ENCODE measurements around the gene TRIM25.

The TRIM25 gene

GRCh38 chr17:56866496-56866895 is 47.4 kb downstream of the TRIM25 start:
- Histone ChIP-seq H3K9ac (ENCODE audit: low read length) (no peak overlapping the region), H2BK15ac (replicated peaks; ENCODE audit: low read depth) (no peak overlapping the region), H3K4me1 (ENCODE audit: control insufficient read depth, low read depth, low read length) (no peaks in the 10 kb centered on the region), H2BK120ac (ENCODE audit: low read depth, low read length) (no peak overlapping the region), H4K8ac (ENCODE audit: low read depth, low read length) (no peak overlapping the region), H3K27ac (ENCODE audit: low read depth, low read length) (no peak overlapping the region), H3K79me1 (ENCODE audit: low read length) (no peaks in the 10 kb centered on the region), H3K36me3 (ENCODE audit: control insufficient read depth, insufficient read depth, low read length) (no peaks in the 10 kb centered on the region), H3K56ac (ENCODE audit: low read length) (no peak overlapping the region), H3K4me2 (ENCODE audit: low read length) (no peak overlapping the region), H3K4ac (ENCODE audit: low read depth, low read length) (no peak overlapping the region), H3K18ac (ENCODE audit: low read length) (no peak overlapping the region), H4K5ac (ENCODE audit: low read length) (no peak overlapping the region), H3K4me3 (ENCODE audit: low read length) (no peak overlapping the region), H2BK5ac (ENCODE audit: low read length) (no peak overlapping the region), H3K27me3 (ENCODE audit: insufficient read depth, low read length, poor library complexity) (no peaks in the 10 kb centered on the region), H3K79me2 (ENCODE audit: control insufficient read depth, insufficient read depth, low read length) (no peaks in the 10 kb centered on the region), H3K23ac (ENCODE audit: low read length) (no peak overlapping the region), H2AK5ac (ENCODE audit: low read length) (no peak overlapping the region)
- no CpG with 5 or more reads among the region's 3 CpGs for WGBS (ENCODE audit: extremely low coverage, insufficient coverage, low lambda C conversion rate)
- DNase-seq, result no peak

GRCh38 chr17:56866076-56866475 is 47.8 kb downstream of the TRIM25 start:
- H3K4me2 ChIP-seq (ENCODE audit: low read length), result no peak overlapping the region
- no peak overlapping the region for H2AK5ac ChIP-seq (ENCODE audit: low read length)
- H3K56ac ChIP-seq (ENCODE audit: low read length), result no peak overlapping the region
- no peak overlapping the region for H3K4me3 ChIP-seq (ENCODE audit: low read length)
- H2BK5ac ChIP-seq (ENCODE audit: low read length), result no peak overlapping the region
- H3K4ac ChIP-seq (ENCODE audit: low read depth, low read length), result no peak overlapping the region
- H3K9ac ChIP-seq (ENCODE audit: low read length), result no peak overlapping the region
- H3K79me2 ChIP-seq (ENCODE audit: control insufficient read depth, insufficient read depth, low read length), result no peaks in the 10 kb centered on the region
- H3K27ac ChIP-seq (ENCODE audit: low read depth, low read length), result no peak overlapping the region
- no peak overlapping the region for H4K5ac ChIP-seq (ENCODE audit: low read length)
- DNase-seq, result no peak
- no peak overlapping the region for H3K18ac ChIP-seq (ENCODE audit: low read length)
- no peak overlapping the region for H4K8ac ChIP-seq (ENCODE audit: low read depth, low read length)
- no peaks in the 10 kb centered on the region for H3K36me3 ChIP-seq (ENCODE audit: control insufficient read depth, insufficient read depth, low read length)
- H3K79me1 ChIP-seq (ENCODE audit: low read length), result no peaks in the 10 kb centered on the region
- no peak overlapping the region for H3K23ac ChIP-seq (ENCODE audit: low read length)
- H2BK15ac ChIP-seq (replicated peaks; ENCODE audit: low read depth), result no peak overlapping the region
- WGBS (ENCODE audit: extremely low coverage, insufficient coverage, low lambda C conversion rate), result no CpG with 5 or more reads among the region's 5 CpGs
- H2BK120ac ChIP-seq (ENCODE audit: low read depth, low read length), result no peak overlapping the region
- H3K27me3 ChIP-seq (ENCODE audit: insufficient read depth, low read length, poor library complexity), result no peaks in the 10 kb centered on the region
- no peaks in the 10 kb centered on the region for H3K4me1 ChIP-seq (ENCODE audit: control insufficient read depth, low read depth, low read length)

GRCh38 chr17:56863974-56864373 is 49.9 kb downstream of the TRIM25 start:
- H3K56ac ChIP-seq (ENCODE audit: low read length), result no peak overlapping the region
- H2BK120ac ChIP-seq (ENCODE audit: low read depth, low read length), result no peak overlapping the region
- no peak overlapping the region for H3K4me3 ChIP-seq (ENCODE audit: low read length)
- no peak overlapping the region for H3K18ac ChIP-seq (ENCODE audit: low read length)
- no peak overlapping the region for H3K4me2 ChIP-seq (ENCODE audit: low read length)
- no peak overlapping the region for H2BK5ac ChIP-seq (ENCODE audit: low read length)
- no peaks in the 10 kb centered on the region for H3K27me3 ChIP-seq (ENCODE audit: insufficient read depth, low read length, poor library complexity)
- no peak overlapping the region for H4K8ac ChIP-seq (ENCODE audit: low read depth, low read length)
- DNase-seq, result no peak
- no peaks in the 10 kb centered on the region for H3K79me2 ChIP-seq (ENCODE audit: control insufficient read depth, insufficient read depth, low read length)
- H3K27ac ChIP-seq (ENCODE audit: low read depth, low read length), result no peak overlapping the region
- H3K23ac ChIP-seq (ENCODE audit: low read length), result no peak overlapping the region
- H4K5ac ChIP-seq (ENCODE audit: low read length), result no peak overlapping the region
- no peaks in the 10 kb centered on the region for H3K4me1 ChIP-seq (ENCODE audit: control insufficient read depth, low read depth, low read length)
- no peaks in the 10 kb centered on the region for H3K79me1 ChIP-seq (ENCODE audit: low read length)
- no peaks in the 10 kb centered on the region for H3K36me3 ChIP-seq (ENCODE audit: control insufficient read depth, insufficient read depth, low read length)
- no peak overlapping the region for H3K9ac ChIP-seq (ENCODE audit: low read length)
- no CpG with 5 or more reads among the region's 3 CpGs for WGBS (ENCODE audit: extremely low coverage, insufficient coverage, low lambda C conversion rate)
- H3K4ac ChIP-seq (ENCODE audit: low read depth, low read length), result no peak overlapping the region
- no peak overlapping the region for H2BK15ac ChIP-seq (replicated peaks; ENCODE audit: low read depth)
- H2AK5ac ChIP-seq (ENCODE audit: low read length), result no peak overlapping the region

- H3K4ac ChIP-seq (ENCODE audit: low read depth, low read length), result no peak overlapping the region
- H3K79me1 ChIP-seq (ENCODE audit: low read length), result no peaks in the 10 kb centered on the region
- H2BK120ac ChIP-seq (ENCODE audit: low read depth, low read length), result no peak overlapping the region
- no peaks in the 10 kb centered on the region for H3K36me3 ChIP-seq (ENCODE audit: control insufficient read depth, insufficient read depth, low read length)
- no CpG with 5 or more reads among the region's 3 CpGs for WGBS (ENCODE audit: extremely low coverage, insufficient coverage, low lambda C conversion rate)
- H3K79me2 ChIP-seq (ENCODE audit: control insufficient read depth, insufficient read depth, low read length), result no peaks in the 10 kb centered on the region
- H3K4me1 ChIP-seq (ENCODE audit: control insufficient read depth, low read depth, low read length), result no peaks in the 10 kb centered on the region
- H3K56ac ChIP-seq (ENCODE audit: low read length), result no peak overlapping the region
- no peaks in the 10 kb centered on the region for H3K27me3 ChIP-seq (ENCODE audit: insufficient read depth, low read length, poor library complexity)
- H3K9ac ChIP-seq (ENCODE audit: low read length), result no peak overlapping the region
- H3K18ac ChIP-seq (ENCODE audit: low read length), result no peak overlapping the region
- H3K27ac ChIP-seq (ENCODE audit: low read depth, low read length), result no peak overlapping the region
- no peak overlapping the region for H2BK15ac ChIP-seq (replicated peaks; ENCODE audit: low read depth)
- no peak overlapping the region for H2AK5ac ChIP-seq (ENCODE audit: low read length)
- H3K4me3 ChIP-seq (ENCODE audit: low read length), result no peak overlapping the region
- H3K23ac ChIP-seq (ENCODE audit: low read length), result no peak overlapping the region
- H3K4me2 ChIP-seq (ENCODE audit: low read length), result no peak overlapping the region
- DNase-seq, result no peak
- H4K8ac ChIP-seq (ENCODE audit: low read depth, low read length), result no peak overlapping the region
- no peak overlapping the region for H4K5ac ChIP-seq (ENCODE audit: low read length)
- H2BK5ac ChIP-seq (ENCODE audit: low read length), result no peak overlapping the region
Measured at GRCh38 chr17:56861899-56862298, 52.0 kb downstream of the TRIM25 start.

- H3K4me3 ChIP-seq (ENCODE audit: low read length), result no peak overlapping the region
- WGBS (ENCODE audit: extremely low coverage, insufficient coverage, low lambda C conversion rate), result no CpG with 5 or more reads among the region's 3 CpGs
Measured at GRCh38 chr17:56851008-56851407, 62.8 kb downstream of the TRIM25 start.

GRCh38 chr17:56850591-56850990 is 63.3 kb downstream of the TRIM25 start:
- Histone ChIP-seq H3K27ac (ENCODE audit: low read depth, low read length) (no peak overlapping the region), H3K79me1 (ENCODE audit: low read length) (no peaks in the 10 kb centered on the region), H2BK5ac (ENCODE audit: low read length) (no peak overlapping the region), H3K4me2 (ENCODE audit: low read length) (no peak overlapping the region), H3K4me1 (ENCODE audit: control insufficient read depth, low read depth, low read length) (no peaks in the 10 kb centered on the region), H3K27me3 (ENCODE audit: insufficient read depth, low read length, poor library complexity) (no peaks in the 10 kb centered on the region), H3K9ac (ENCODE audit: low read length) (no peak overlapping the region), H4K5ac (ENCODE audit: low read length) (no peak overlapping the region), H2BK15ac (replicated peaks; ENCODE audit: low read depth) (no peak overlapping the region), H3K4ac (ENCODE audit: low read depth, low read length) (no peak overlapping the region), H3K18ac (ENCODE audit: low read length) (no peak overlapping the region), H3K79me2 (ENCODE audit: control insufficient read depth, insufficient read depth, low read length) (no peaks in the 10 kb centered on the region), H2AK5ac (ENCODE audit: low read length) (no peak overlapping the region), H3K56ac (ENCODE audit: low read length) (no peak overlapping the region), H3K36me3 (ENCODE audit: control insufficient read depth, insufficient read depth, low read length) (no peaks in the 10 kb centered on the region), H2BK120ac (ENCODE audit: low read depth, low read length) (no peak overlapping the region), H3K4me3 (ENCODE audit: low read length) (no peak overlapping the region), H3K23ac (ENCODE audit: low read length) (no peak overlapping the region), H4K8ac (ENCODE audit: low read depth, low read length) (no peak overlapping the region)
- DNase-seq, result no peak
- no CpG with 5 or more reads among the region's 2 CpGs for WGBS (ENCODE audit: extremely low coverage, insufficient coverage, low lambda C conversion rate)

More at GRCh38 chr17:56851008-56851407, 62.8 kb downstream of the TRIM25 start:
- DNase-seq, result no peak
- H2AK5ac ChIP-seq (ENCODE audit: low read length), result no peak overlapping the region
- no peaks in the 10 kb centered on the region for H3K4me1 ChIP-seq (ENCODE audit: control insufficient read depth, low read depth, low read length)
- H2BK15ac ChIP-seq (replicated peaks; ENCODE audit: low read depth), result no peak overlapping the region
- no peak overlapping the region for H3K4ac ChIP-seq (ENCODE audit: low read depth, low read length)
- no peak overlapping the region for H2BK5ac ChIP-seq (ENCODE audit: low read length)
- H3K79me2 ChIP-seq (ENCODE audit: control insufficient read depth, insufficient read depth, low read length), result no peaks in the 10 kb centered on the region
- H4K8ac ChIP-seq (ENCODE audit: low read depth, low read length), result no peak overlapping the region
- no peaks in the 10 kb centered on the region for H3K27me3 ChIP-seq (ENCODE audit: insufficient read depth, low read length, poor library complexity)
- H3K27ac ChIP-seq (ENCODE audit: low read depth, low read length), result no peak overlapping the region
- no peak overlapping the region for H3K23ac ChIP-seq (ENCODE audit: low read length)
- no peak overlapping the region for H3K56ac ChIP-seq (ENCODE audit: low read length)
- no peak overlapping the region for H3K9ac ChIP-seq (ENCODE audit: low read length)
- H3K79me1 ChIP-seq (ENCODE audit: low read length), result no peaks in the 10 kb centered on the region
- no peak overlapping the region for H4K5ac ChIP-seq (ENCODE audit: low read length)
- no peaks in the 10 kb centered on the region for H3K36me3 ChIP-seq (ENCODE audit: control insufficient read depth, insufficient read depth, low read length)
- no peak overlapping the region for H2BK120ac ChIP-seq (ENCODE audit: low read depth, low read length)
- H3K4me2 ChIP-seq (ENCODE audit: low read length), result no peak overlapping the region
- H3K18ac ChIP-seq (ENCODE audit: low read length), result no peak overlapping the region

Measured in mesendoderm (in vitro differentiated cells).